ENCODE results near the gene MMP17. TPM values are rescaled to one million over a fixed set of nuclear protein-coding genes. Genes with fewer than 3 reads are reported as not detected.
A peak's percentile ranks its signal among the peaks of the same experiment; 100 is the strongest.

MMP17 gene
- total RNA-seq, 4 donors from 2014 or later: 2.6 to 23.6 (median 12.4) TPM

DNA sequence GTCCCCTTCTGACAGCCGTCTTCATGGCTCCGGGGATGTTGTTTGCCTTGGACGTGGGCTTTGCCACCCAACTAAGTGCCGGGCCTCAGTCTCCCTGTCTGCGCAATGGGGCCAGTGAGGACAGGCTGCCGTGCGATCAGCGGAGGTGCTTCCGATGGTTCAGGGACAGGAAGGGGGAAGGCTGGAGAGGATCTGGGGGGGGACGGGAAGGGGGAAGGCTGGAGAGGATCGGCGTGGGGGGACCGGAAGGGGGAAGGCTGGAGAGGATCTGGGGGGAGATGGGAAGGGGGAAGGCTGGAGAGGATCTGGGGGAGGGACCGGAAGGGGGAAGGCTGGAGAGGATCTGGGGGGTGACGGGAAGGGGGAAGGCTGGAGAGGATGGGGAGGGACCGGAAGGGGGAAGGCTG lies 3.4 kb downstream of the MMP17 start:
- H3K27me3 ChIP-seq: peaks cover 69% of the 10 kb centered on the region

DNA sequence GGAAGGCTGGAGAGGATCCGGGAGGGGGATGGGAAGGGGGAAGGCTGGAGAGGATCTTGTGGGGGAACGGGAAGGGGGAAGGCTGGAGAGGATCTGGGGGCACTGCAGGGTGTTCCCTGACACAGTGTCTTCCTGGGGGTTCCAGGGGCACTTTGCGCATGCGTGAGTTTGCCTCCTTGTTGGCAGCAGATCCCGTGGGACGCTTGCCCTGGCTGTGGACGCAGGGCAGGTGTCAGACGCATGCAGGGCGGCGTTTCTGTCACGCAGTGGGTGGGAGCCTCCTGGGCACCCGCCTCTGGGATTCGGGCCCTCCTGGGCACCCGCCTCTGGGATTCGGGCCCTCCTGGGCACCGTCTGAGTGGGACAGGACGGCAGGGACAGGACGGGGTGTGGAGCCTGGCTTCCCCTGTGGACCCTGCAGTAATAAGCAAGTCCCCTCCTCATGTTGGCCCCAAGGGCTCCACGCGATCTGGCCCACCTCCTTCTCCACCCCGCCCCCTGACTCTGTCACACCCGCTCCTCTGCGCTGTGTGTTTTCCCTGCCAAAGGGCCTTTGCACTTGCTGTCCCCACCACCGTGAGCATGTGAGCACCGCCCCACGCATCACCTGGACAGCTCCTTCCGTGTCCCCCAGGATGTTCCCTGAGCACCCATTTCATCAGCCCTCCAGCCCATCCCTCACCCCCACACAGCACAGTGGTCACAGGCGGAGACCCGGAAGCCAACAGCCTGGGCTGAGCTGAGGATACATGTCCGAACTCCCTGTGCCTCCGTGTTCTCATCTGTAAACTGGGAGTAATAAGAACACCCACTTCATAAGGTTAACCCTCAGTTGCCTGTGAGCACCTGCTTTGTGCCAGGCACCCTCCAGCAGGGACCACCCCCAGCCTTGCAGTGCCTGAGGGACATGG lies 4.4 kb downstream of the MMP17 start:
- H3K4me1 ChIP-seq: peaks cover 11 to 43% (median 35%) of the 10 kb centered on the region in 4 donors
- intact Hi-C loops (cut with DNase I; ENCODE audit: low total_unique reads): no loop called here
- H3K36me3 ChIP-seq: no peaks in the 10 kb centered on the region
- H3K4me3 ChIP-seq: peak overlapping the region in 1 of 4 donors; percentile 19
- WGBS, 2 donors (ENCODE audit: low coverage in 1 of 2): 27% methylated on average over 28 of the region's 31 CpGs; no CpG with 5 or more reads in 1 of the 2 donors
- H3K9me3 ChIP-seq: no peaks in the 10 kb centered on the region
- peak overlapping the region; percentile 3 to 53 (median 34) for H3K27ac ChIP-seq
- in situ Hi-C loops (cut with MboI; ENCODE audit: low pct_ligation_motif_present in 1 of 4, low pct_unique_long_range_greater_than_20kb in 1 of 4, low sequenced_read_pairs in 3 of 4): no loop called here
- H3K27me3 ChIP-seq: peaks cover 60% of the 10 kb centered on the region
- no peak for TF ChIP-seq EP300 (IDR thresholded peaks at IDR 0.05; ENCODE audit: low read depth)
- TF ChIP-seq POLR2A (IDR thresholded peaks at IDR 0.05): no peak
- TF ChIP-seq POLR2AphosphoS5 (IDR thresholded peaks at IDR 0.05): no peak
- TF ChIP-seq, protein P1, sequence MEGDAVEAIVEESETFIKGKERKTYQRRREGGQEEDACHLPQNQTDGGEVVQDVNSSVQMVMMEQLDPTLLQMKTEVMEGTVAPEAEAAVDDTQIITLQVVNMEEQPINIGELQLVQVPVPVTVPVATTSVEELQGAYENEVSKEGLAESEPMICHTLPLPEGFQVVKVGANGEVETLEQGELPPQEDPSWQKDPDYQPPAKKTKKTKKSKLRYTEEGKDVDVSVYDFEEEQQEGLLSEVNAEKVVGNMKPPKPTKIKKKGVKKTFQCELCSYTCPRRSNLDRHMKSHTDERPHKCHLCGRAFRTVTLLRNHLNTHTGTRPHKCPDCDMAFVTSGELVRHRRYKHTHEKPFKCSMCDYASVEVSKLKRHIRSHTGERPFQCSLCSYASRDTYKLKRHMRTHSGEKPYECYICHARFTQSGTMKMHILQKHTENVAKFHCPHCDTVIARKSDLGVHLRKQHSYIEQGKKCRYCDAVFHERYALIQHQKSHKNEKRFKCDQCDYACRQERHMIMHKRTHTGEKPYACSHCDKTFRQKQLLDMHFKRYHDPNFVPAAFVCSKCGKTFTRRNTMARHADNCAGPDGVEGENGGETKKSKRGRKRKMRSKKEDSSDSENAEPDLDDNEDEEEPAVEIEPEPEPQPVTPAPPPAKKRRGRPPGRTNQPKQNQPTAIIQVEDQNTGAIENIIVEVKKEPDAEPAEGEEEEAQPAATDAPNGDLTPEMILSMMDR (IDR thresholded peaks at IDR 0.05): no peak
- peak; percentile 44 for DNase-seq

More for the DNA sequence above, 3.4 kb downstream of the MMP17 start:
- 47% methylated on average over 5 of the region's 16 CpGs; no CpG with 5 or more reads in 1 of the 2 donors for WGBS, 2 donors (ENCODE audit: low coverage in 1 of 2)
- intact Hi-C loops (cut with DNase I; ENCODE audit: low total_unique reads) (no loop called here), in situ Hi-C loops (cut with MboI; ENCODE audit: low pct_ligation_motif_present in 1 of 4, low pct_unique_long_range_greater_than_20kb in 1 of 4, low sequenced_read_pairs in 3 of 4) (no loop called here)
- DNase-seq: no peak
- peak overlapping the region; percentile 64 to 79 (median 73) for H3K27ac ChIP-seq
- H3K9me3 ChIP-seq: no peaks in the 10 kb centered on the region
- peak overlapping the region in 3 of 4 donors; percentile 4 to 49 (median 41) for H3K4me3 ChIP-seq
- H3K36me3 ChIP-seq: no peaks in the 10 kb centered on the region
- H3K4me1 ChIP-seq: peaks cover 11 to 45% (median 35%) of the 10 kb centered on the region in 4 donors
- TF ChIP-seq, protein P1 (IDR thresholded peaks at IDR 0.05): no peak
- TF ChIP-seq EP300 (IDR thresholded peaks at IDR 0.05; ENCODE audit: low read depth) (no peak), POLR2AphosphoS5 (IDR thresholded peaks at IDR 0.05) (no peak), POLR2A (IDR thresholded peaks at IDR 0.05) (no peak)

DNA sequence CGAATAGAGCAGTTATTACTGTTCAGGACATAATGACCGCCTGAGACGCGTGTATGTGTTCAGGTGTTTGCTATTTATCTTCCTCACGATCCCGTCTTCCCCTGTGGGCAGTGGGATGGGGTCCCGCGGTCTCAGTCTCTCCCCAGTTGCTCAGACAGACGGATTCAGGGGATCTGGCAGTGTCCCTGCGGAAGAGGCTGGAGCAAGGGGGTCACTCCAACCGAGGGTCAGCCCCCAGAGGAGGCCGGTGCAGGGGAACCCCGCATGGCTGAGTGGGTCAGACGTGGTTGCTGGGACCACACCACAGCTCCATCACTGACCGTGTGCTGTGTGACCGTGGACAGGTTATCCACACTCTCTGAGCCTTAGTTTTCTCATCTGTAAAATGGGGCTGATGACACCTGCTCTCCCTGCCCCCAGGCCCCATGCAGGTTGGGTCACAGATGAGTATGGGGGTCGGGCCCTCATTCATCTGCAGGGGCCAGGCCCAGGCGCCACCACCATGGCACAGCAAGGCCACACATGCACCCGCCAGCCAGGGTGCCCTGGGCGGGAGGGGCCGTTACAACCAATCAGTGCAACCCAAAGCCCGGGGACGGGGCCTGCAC lies 5.2 kb downstream of the MMP17 start:
- Histone ChIP-seq H3K4me3 (no peak overlapping the region), H3K27me3 (peaks cover 53% of the 10 kb centered on the region), H3K27ac (no peak overlapping the region), H3K9me3 (no peaks in the 10 kb centered on the region), H3K36me3 (no peaks in the 10 kb centered on the region), H3K4me1 (peaks cover 9 to 37% (median 30%) of the 10 kb centered on the region in 4 donors)
- no peak for DNase-seq
- intact Hi-C loops (cut with DNase I; ENCODE audit: low total_unique reads): no loop called here
- TF ChIP-seq POLR2AphosphoS5 (IDR thresholded peaks at IDR 0.05) (no peak), EP300 (IDR thresholded peaks at IDR 0.05; ENCODE audit: low read depth) (no peak), POLR2A (IDR thresholded peaks at IDR 0.05) (no peak)
- TF ChIP-seq, protein P1 (IDR thresholded peaks at IDR 0.05): no peak
- in situ Hi-C loops (cut with MboI; ENCODE audit: low pct_ligation_motif_present in 1 of 4, low pct_unique_long_range_greater_than_20kb in 1 of 4, low sequenced_read_pairs in 3 of 4): no loop called here
- 53% methylated on average over 23 of the region's 23 CpGs; no CpG with 5 or more reads in 1 of the 2 donors for WGBS, 2 donors (ENCODE audit: low coverage in 1 of 2)
